A673 (cell line): ENCODE data around the gene MAT2B. TPM values are rescaled to one million over a fixed set of nuclear protein-coding genes. Genes with fewer than 3 reads are reported as not detected.

Experiments used
- BruUV-seq: library from RNA; stranded (reverse); fragments of 400-500 nt; replicated peaks from 2 replicates; lab custom pipeline; 2021; lab: Mats Ljungman, UMichigan
- CTCF ChIA-PET: fragments of 300-600 bp; sonication (Branson Sonifier 250); formaldehyde crosslinking; loops from one replicate; lab custom pipeline; 2022; ENCODE audit warnings: antibody characterized with exemption; lab: Charles Lee
- POLR2A ChIA-PET: fragments of 300-600 bp; sonication (Branson Sonifier 250); formaldehyde crosslinking; loops from one replicate; lab custom pipeline; 2022; ENCODE audit warnings: antibody characterized with exemption; ENCODE audit not compliant: low non-redundant PET; lab: Charles Lee
- DNase-seq: peaks from one replicate; pipeline ENCODE4 v3.0.0-alpha.2; 2015; ENCODE audit warnings: low spot score
- H3K27ac ChIP-seq: fragments of 200-600 bp; sonication (generic); 2 replicates; pipeline ENCODE4 v1.5.1; 2016; ENCODE audit warnings: mixed run types, low read depth, mild to moderate bottlenecking, mixed read lengths, antibody characterized with exemption, low read length; ENCODE audit not compliant: poor library complexity, severe bottlenecking
- H3K27me3 ChIP-seq: fragments of 200-600 bp; sonication (generic); replicated peaks from 2 replicates; pipeline ENCODE4 v1.6.1; 2017; ENCODE audit warnings: mixed run types, low read depth, mild to moderate bottlenecking, mixed read lengths, antibody characterized with exemption, low read length; ENCODE audit not compliant: insufficient read depth, poor library complexity
- H3K36me3 ChIP-seq: fragments of 200-600 bp; sonication (generic); 2 replicates; pipeline ENCODE4 v1.6.1; 2016; ENCODE audit warnings: mixed run types, mild to moderate bottlenecking, mixed read lengths, antibody characterized with exemption, low read length; ENCODE audit not compliant: insufficient read depth, poor library complexity, severe bottlenecking
- H3K4me1 ChIP-seq: fragments of 200-600 bp; sonication (generic); 2 replicates; pipeline ENCODE4 v1.6.1; 2017; ENCODE audit warnings: mixed run types, mild to moderate bottlenecking, mixed read lengths, antibody characterized with exemption, low read length; ENCODE audit not compliant: insufficient read depth, poor library complexity, severe bottlenecking
- H3K4me3 ChIP-seq: fragments of 200-600 bp; sonication (generic); 2 replicates; pipeline ENCODE4 v1.5.1; 2016; ENCODE audit warnings: low read depth, mixed run types, mild to moderate bottlenecking, mixed read lengths, low read length; ENCODE audit not compliant: poor library complexity, severe bottlenecking
- H3K9me3 ChIP-seq: fragments of 200-600 bp; sonication (generic); 2 replicates; pipeline ENCODE4 v1.6.1; 2016; ENCODE audit warnings: mixed run types, low read depth, mild to moderate bottlenecking, mixed read lengths, antibody characterized with exemption, low read length; ENCODE audit not compliant: poor library complexity, severe bottlenecking
- EZH2 ChIP-seq: fragments of 200-600 bp; sonication (generic); IDR thresholded peaks from 2 replicates; pipeline ENCODE4 v1.6.1; 2017; ENCODE audit warnings: borderline replicate concordance, low read depth, mild to moderate bottlenecking, mixed read lengths, antibody characterized with exemption, low read length; ENCODE audit not compliant: poor library complexity, severe bottlenecking
- intact Hi-C: fragments of 100-400 bp; cut with micrococcal nuclease; formaldehyde crosslinking; loops from one replicate; pipeline ENCODE4 v1.10.0; 2022; ENCODE audit not compliant: unreplicated experiment
- total RNA-seq: library from RNA; stranded (reverse); gene quantifications from 2 replicates; pipeline ENCODE4 v1.2.3, GENCODE V29; 2021
- TF ChIP-seq, protein P1 (sequence below): fragments of 300-800, 200-600 bp; sonication (generic); conservative IDR thresholded peaks from 2 replicates; pipeline ENCODE4 v1.5.1; 2017; ENCODE audit warnings: low read depth, mild to moderate bottlenecking, antibody characterized with exemption, low read length, moderate library complexity, mixed read lengths

The MAT2B gene
- total RNA-seq, 1 experiment from 2014 or later: 49.9 TPM

DNA sequence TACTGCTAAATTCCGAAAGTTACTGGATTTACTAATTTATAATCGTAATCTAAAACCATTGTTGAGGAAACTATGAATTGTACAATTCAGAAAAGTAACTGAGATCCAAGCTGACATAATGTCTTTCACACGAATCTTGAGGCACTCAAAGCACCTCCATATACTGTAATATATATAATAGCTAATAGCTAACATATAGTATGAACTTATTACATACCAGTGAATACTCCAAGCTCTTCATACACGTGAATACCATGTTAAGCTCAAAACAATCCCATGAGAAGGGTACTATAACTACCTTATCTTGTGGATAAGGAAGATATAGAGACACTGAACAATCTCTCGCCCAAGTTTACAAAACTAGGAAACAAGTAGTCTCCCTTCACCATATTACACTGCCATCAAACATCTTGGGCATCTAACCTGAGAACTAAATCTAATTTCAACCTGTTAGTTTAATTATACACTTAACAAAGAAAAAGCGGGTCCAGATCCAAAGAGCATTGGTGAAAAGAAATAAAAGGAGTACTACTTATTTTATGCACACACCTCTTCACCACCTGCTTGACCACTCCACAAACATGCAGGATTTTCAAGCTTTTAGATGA is 46.5 kb upstream of the MAT2B start:
- peak overlapping the region; percentile 84 for H3K4me3 ChIP-seq
- BruUV-seq: no TSS peak
- H3K4me1 ChIP-seq: peaks cover 31% of the 10 kb centered on the region
- no peaks in the 10 kb centered on the region for H3K27me3 ChIP-seq
- CTCF ChIA-PET: no interaction called here
- POLR2A ChIA-PET: no interaction called here
- intact Hi-C loops: no loop called here
- no peak for DNase-seq
- peaks cover 33% of the 10 kb centered on the region for H3K36me3 ChIP-seq
- H3K9me3 ChIP-seq: no peaks in the 10 kb centered on the region
- peak overlapping the region; percentile 100 for H3K27ac ChIP-seq
- TF ChIP-seq, protein P1, sequence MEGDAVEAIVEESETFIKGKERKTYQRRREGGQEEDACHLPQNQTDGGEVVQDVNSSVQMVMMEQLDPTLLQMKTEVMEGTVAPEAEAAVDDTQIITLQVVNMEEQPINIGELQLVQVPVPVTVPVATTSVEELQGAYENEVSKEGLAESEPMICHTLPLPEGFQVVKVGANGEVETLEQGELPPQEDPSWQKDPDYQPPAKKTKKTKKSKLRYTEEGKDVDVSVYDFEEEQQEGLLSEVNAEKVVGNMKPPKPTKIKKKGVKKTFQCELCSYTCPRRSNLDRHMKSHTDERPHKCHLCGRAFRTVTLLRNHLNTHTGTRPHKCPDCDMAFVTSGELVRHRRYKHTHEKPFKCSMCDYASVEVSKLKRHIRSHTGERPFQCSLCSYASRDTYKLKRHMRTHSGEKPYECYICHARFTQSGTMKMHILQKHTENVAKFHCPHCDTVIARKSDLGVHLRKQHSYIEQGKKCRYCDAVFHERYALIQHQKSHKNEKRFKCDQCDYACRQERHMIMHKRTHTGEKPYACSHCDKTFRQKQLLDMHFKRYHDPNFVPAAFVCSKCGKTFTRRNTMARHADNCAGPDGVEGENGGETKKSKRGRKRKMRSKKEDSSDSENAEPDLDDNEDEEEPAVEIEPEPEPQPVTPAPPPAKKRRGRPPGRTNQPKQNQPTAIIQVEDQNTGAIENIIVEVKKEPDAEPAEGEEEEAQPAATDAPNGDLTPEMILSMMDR: no peak
- no peak for TF ChIP-seq EZH2

DNA sequence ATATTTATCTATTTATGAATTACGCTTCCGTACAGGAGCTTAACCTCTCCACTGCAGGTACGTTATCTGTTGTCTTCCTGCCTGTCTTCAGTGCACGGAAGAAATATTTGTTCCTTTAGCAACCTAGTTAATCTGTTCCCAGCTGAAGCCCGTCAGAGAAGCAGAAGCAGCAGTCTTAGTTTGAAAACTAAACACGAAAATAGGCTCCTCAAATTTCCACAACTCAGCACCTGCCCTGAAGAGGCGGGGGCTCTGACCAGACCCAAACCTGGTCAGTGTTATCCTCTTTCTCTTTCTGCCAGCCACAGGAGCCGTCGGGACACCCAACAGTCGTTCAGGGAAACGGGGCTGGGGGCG is 46.0 kb upstream of the MAT2B start:
- no peak for DNase-seq

DNA sequence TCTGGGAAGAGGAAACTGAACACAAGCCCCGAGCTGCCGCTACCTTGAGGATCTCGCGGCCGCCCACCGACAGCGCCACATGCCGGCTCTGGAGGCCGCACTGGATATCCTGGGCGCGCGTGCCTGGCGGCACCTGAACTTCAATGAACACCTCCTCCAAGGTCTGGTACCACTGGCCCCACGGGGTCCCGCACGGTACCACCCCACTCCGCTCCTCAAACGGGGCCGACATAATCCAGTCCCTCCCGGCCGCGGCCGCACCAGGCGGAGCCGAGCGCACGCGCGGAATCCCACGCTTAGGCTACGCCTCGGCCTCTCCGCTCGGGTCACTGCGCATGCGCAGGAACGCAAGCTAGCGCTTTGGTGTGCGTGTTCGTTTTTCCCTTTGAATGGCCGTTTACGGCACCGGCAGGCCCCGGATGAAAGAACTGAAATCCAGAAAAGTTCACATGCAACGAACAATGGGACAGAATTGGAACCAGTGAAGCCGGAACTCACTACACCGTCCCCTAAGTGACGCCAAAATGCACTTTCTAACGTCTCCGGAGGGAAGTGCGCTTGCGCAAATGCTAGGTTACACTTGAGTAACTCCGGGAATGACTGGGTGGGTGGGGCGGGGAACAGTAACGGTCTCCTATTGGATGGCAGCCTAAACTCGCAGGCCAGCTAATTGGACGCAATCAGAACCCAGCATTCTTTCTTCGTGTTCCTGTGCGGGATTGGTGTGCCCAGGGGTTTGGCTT is 45.4 kb upstream of the MAT2B start, which contains the start of gene NUDCD2:
Gene NUDCD2, minus strand, starts transcription at position 284 of the 743 bp plus-strand sequence. Its CDS starts 52 bp downstream, at position 232.
- Histone ChIP-seq H3K4me1 (peaks cover 31% of the 10 kb centered on the region), H3K4me3 (peak within 1 kb of the TSS; percentile 84), H3K9me3 (no peaks in the 10 kb centered on the region), H3K27me3 (no peaks in the 10 kb centered on the region), H3K36me3 (peaks cover 36% of the 10 kb centered on the region), H3K27ac (peak within 1 kb of the TSS; percentile 100)
- CTCF ChIA-PET: no interaction called here
- intact Hi-C loops: loop anchor here (2.0 kb wide), 1 partner anchor 45 kb away; the partner anchor contains the start of gene MAT2B
- TF ChIP-seq, protein P1: peak; percentile 32
- TF ChIP-seq EZH2: no peak
- BruUV-seq: no TSS peak
- POLR2A ChIA-PET: interaction anchor here (0.5 to 1.6 kb wide), 4 partner anchors 18 to 327 kb away, joined by 3 to 7 read pairs (median 3); partner anchors contain the start of gene CCNG1
- DNase-seq: peak; percentile 98

More for the DNA sequence above, 46.0 kb upstream of the MAT2B start:
- TSS peak; percentile 67 for BruUV-seq
- TF ChIP-seq, protein P1: no peak
- no peak for TF ChIP-seq EZH2
- POLR2A ChIA-PET: interaction anchor here (0.5 kb wide), 1 partner anchor 326 kb away, joined by 3 read pairs; no protein-coding TSS in a partner anchor
- Histone ChIP-seq H3K9me3 (no peaks in the 10 kb centered on the region), H3K4me3 (peak overlapping the region; percentile 84), H3K27ac (peak overlapping the region; percentile 100), H3K36me3 (peaks cover 36% of the 10 kb centered on the region), H3K27me3 (no peaks in the 10 kb centered on the region), H3K4me1 (peaks cover 31% of the 10 kb centered on the region)
- CTCF ChIA-PET: no interaction called here
- intact Hi-C loops: no loop called here
